GM18909 (cell line): ENCODE results near the gene MGAT5.

Experiments
- ATAC-seq: cut with Tn5 transposase; IDR thresholded peaks from one replicate; pipeline ENCODE4 v1.9.1; 2021; ENCODE audit warnings: mild to moderate bottlenecking; ENCODE audit not compliant: unreplicated experiment, poor library complexity

MGAT5 gene

GRCh38 chr2:134296301-134296700 lies 42.4 kb downstream of the MGAT5 start:
- no peak for ATAC-seq

- no peak for ATAC-seq
Measured at GRCh38 chr2:134299334-134299733, 45.5 kb downstream of the MGAT5 start.

GRCh38 chr2:134300585-134300984 lies 46.7 kb downstream of the MGAT5 start:
- no peak for ATAC-seq

- ATAC-seq, result no peak
Measured at GRCh38 chr2:134301099-134301927, 47.4 kb downstream of the MGAT5 start.

- no peak for ATAC-seq
Measured at GRCh38 chr2:134301928-134302260, 48.0 kb downstream of the MGAT5 start.

- ATAC-seq, result no peak
Measured at GRCh38 chr2:134304394-134305108, 50.7 kb downstream of the MGAT5 start.

- no peak for ATAC-seq
Measured at GRCh38 chr2:134305109-134305491, 51.2 kb downstream of the MGAT5 start.

- no peak for ATAC-seq
Measured at GRCh38 chr2:134306521-134306920, 52.6 kb downstream of the MGAT5 start.

GRCh38 chr2:134307334-134307733 lies 53.5 kb downstream of the MGAT5 start:
- no peak for ATAC-seq

- no peak for ATAC-seq
Measured at GRCh38 chr2:134308474-134309385, 54.9 kb downstream of the MGAT5 start.

GRCh38 chr2:134310107-134311079 lies 56.5 kb downstream of the MGAT5 start:
- ATAC-seq, result no peak

- ATAC-seq, result no peak
Measured at GRCh38 chr2:134312482-134312881, 58.6 kb downstream of the MGAT5 start.

- no peak for ATAC-seq
Measured at GRCh38 chr2:134314202-134314601, 60.3 kb downstream of the MGAT5 start.

GRCh38 chr2:134314681-134315368 lies 61.0 kb downstream of the MGAT5 start:
- ATAC-seq, result no peak

- ATAC-seq, result no peak
Measured at GRCh38 chr2:134315471-134315870, 61.6 kb downstream of the MGAT5 start.

GRCh38 chr2:134319596-134320254 lies 65.9 kb downstream of the MGAT5 start:
- no peak for ATAC-seq

GRCh38 chr2:134320930-134321329 lies 67.1 kb downstream of the MGAT5 start:
- ATAC-seq, result no peak

- no peak for ATAC-seq
Measured at GRCh38 chr2:134323777-134324176, 69.9 kb downstream of the MGAT5 start.

- no peak for ATAC-seq
Measured at GRCh38 chr2:134324430-134324829, 70.6 kb downstream of the MGAT5 start.
